ENCODE measurements around the gene ETFA.
A peak's percentile ranks its signal among the peaks of the same experiment; 100 is the strongest.
"Not testable (repeated sequence)": the region's sequence is repeated elsewhere in the genome, so short reads cannot be mapped to it uniquely, and the experiment has no call there.

Gene ETFA

GRCh38 chr15:76324066-76324465 lies 12.8 kb upstream of the ETFA start:
- DNase-seq, result no peak

- DNase-seq, result no peak
Observed at GRCh38 chr15:76321602-76322001, 10.3 kb upstream of the ETFA start.

DNA sequence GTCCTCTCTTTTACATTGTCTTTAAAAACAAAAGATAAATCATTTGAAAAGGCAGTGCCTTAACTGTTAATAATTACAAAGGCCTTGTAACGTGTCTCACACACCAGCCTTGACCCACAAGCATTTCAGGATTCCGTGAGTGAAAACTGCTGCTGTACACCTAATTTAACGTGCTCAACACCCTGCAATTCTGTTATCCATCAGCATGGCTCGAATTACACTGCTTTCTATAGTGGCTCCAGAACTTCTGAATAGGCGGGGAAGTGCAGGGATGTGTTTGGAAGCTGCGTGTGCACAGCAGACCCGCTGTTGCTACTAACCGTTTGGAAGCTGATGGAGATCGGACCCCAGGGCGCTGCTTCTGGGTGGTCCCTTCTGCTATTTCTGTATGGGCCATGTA lies 9.9 kb upstream of the ETFA start:
- DNase-seq, result no peak

DNA sequence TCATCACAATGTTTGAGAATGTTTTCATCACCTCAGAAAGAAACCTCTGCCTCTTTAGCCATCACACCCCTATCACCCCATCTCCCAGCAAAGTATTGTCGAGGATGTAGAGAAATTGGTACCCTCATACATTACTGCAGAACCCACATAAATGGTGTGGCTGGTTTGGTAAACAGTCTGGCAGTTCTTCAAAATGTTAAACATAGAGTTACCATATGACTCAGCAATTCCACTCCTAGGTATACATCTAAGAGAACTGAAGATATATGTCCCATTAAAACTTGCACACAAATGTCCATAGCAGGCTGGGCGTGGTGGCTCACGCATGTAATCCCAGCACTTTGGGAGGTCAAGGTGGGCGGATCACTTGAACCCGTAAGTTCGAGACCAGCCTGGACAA lies 8.7 kb upstream of the ETFA start:
- no peak for DNase-seq

GRCh38 chr15:76313731-76314130 lies 2.5 kb upstream of the ETFA start:
- peak in 1 of 2 experiments; percentile 54 for DNase-seq

GRCh38 chr15:76313175-76313567 lies 1.9 kb upstream of the ETFA start:
- DNase-seq, result not testable (repeated sequence)

DNA sequence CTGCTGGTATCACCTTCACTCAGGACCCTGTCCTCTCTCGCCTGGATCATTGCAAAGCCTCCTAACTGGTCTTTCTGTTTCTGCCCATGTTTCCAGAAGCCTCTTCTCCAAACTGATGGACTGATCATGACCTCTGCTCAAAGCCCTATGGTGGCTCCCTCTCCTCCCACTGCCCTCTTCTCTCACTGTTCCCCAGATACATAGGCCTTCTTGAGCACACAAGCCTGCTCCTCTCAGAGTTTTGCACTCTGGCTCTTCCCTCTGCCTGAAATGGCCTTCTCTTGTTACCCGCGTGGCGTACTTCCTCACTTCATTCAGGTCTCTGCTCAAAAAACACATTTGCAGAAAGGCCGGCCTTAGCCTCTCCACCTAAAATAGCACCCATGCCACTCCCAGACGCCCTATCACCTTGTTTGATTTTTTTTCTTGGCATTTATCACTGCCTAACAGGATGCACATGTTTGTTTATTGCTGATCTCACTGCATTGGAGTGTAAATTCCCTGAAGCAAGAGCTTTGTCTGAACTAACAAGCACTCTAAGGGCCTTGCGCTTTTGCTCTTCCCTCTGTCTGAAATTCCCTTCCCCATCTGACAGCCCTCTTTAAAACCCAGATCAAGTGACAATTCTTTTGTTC lies 1.4 kb upstream of the ETFA start:
- no peak for DNase-seq

DNA sequence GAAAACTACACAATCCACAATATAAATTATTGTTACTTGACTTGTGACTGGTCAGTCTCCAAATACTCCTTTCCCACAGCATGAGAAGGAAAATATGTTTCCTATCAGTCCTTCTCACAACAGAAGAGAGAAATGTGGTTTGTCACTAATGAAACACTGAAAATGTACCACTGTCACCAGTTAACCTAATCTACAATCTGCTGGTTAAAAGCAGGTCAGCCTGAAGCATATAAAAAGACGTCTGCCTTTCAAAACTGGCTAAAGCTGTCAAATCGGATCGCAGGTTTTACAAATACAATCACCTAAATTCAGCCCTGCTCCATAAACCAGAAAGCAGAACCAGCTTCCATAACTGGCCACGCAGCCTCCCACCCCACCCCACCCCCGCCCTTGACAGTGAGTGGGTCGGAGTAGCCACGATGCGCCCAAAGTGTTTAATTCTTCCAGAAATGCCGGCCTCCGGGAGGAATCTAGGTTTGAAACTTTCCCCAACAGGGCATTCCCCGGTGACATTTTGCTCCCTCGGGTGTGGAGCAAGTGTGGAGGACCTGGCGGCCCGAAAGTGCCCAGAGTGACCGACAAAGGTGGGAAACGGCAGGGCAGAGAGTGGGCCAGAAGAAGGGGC lies 682 bp downstream of the ETFA start:
- peak in 1 of 2 experiments; percentile 29 for DNase-seq

DNA sequence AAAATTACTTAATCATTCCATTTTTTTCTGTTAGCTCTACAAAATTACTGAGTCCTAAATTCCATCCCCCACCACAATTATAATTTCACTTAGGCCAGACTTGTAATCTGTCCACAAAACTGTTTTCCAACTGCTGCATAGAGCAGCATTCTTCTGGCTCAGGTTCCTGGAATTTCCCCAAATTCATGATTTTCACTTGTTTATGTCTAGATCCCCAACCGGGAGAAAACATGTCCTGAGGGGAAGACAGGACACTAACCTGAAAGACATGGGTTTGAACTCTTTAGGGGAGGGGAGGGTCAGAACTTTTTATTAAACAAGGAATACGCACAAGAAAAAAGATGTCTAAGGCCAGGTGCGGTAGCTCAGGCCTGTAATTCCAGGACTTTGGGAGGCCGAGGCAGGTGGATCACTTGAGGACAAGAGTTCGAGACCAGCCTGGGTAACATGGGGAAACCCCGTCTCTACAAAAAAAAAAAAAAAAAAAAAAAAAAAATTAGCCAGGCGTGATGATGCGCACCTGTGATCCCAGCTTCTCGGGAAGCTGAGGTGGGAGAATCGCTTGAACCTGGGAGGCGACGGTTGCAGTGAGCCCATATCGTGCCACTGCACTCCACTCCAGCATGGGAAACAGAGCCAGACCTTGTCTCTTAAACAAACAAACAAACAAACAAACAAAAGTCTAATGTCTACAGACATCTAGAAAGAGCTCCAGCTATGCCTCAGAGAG lies 1.5 kb downstream of the ETFA start:
- DNase-seq, result no peak

DNA sequence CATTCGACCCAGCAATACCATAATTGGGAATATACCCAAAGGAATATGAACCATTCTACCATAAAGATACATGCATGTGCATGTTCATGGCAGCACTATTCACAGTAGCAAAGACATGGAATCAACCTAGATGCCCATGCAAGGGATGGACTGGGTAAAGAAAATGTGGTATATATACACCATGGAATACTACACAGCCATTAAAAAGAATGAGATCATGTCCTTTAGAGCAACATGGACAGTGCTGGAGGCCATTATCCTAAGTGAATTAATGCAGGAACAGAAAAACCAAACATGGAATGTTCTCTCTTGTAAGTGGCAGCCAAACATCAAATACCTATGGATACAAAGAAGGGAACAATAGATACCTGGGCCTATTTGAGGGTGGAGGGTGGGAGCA lies 7.4 kb downstream of the ETFA start:
- no peak for DNase-seq

- no peak for DNase-seq
Observed at GRCh38 chr15:76299786-76300185, 11.5 kb downstream of the ETFA start.

- DNase-seq, result no peak
Observed at GRCh38 chr15:76298986-76299385, 12.3 kb downstream of the ETFA start.

GRCh38 chr15:76297951-76298350 lies 13.3 kb downstream of the ETFA start:
- DNase-seq, result not testable (repeated sequence)

GRCh38 chr15:76296849-76297248 lies 14.4 kb downstream of the ETFA start:
- DNase-seq, result no peak

- not testable (repeated sequence) for DNase-seq
Observed at GRCh38 chr15:76294463-76294862, 16.8 kb downstream of the ETFA start.

GRCh38 chr15:76293361-76293760 lies 17.9 kb downstream of the ETFA start:
- DNase-seq, result no peak

DNA sequence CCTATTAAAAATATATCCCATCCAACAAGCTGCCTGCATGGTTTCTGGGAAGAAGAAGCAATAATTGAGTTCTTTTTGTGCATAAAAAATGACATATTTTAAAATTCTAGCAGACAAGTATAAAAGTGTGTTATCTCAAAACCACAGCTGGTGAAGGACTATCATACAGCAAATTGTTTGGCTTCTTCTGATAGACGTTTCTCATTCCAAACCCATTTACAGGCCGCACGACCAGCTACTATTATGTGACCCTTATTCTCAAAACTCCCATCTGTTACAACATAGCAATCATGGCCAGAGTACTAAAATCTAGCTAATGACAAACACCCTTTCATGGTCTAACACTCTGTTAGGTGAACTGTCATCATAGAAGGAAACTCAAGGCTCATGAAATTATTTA lies 21.7 kb downstream of the ETFA start:
- no peak for DNase-seq

GRCh38 chr15:76286271-76286879 lies 24.9 kb downstream of the ETFA start:
- no peak for DNase-seq

GRCh38 chr15:76285241-76285825 lies 25.9 kb downstream of the ETFA start:
- DNase-seq, result peak; percentile 14 to 45

GRCh38 chr15:76282465-76282864 lies 28.8 kb downstream of the ETFA start:
- no peak for DNase-seq

DNA sequence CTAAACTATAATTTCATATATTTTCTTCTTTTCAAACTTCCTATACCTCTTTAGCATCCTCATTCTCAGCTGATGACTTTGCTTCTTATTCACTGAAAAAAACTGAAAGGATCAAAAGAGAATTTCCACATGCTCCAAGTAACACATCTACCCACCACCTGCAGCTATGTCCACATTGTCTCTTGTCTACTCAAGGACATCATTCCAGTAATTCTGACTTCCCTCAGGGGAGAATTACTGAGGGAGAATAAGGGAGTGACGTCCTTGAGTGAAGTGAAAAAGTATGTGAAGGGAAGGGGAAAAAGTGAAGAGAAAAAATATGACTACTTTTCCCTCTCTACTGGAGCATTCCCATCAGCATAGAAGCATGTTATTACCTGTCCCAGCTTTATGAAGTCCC lies 32.6 kb downstream of the ETFA start:
- DNase-seq, result no peak

DNA sequence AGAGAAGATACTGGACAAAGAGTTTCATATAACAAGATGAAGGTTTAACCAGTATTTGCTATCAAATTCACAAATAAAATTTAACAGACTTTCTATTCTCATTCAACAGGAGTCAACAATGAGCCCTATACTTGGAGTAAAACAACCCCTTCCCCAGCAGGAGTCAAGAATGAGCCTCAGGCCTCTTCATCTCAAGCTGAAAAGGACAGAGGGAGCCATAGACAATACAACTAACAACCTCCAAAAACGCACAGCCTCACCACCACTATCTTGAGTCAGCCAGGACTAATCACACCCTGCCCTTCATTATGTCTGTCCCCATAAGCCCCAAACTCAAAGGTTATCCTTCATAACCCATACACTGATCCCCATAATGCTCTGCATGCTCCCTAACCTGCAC lies 36.4 kb downstream of the ETFA start:
- no peak for DNase-seq

DNA sequence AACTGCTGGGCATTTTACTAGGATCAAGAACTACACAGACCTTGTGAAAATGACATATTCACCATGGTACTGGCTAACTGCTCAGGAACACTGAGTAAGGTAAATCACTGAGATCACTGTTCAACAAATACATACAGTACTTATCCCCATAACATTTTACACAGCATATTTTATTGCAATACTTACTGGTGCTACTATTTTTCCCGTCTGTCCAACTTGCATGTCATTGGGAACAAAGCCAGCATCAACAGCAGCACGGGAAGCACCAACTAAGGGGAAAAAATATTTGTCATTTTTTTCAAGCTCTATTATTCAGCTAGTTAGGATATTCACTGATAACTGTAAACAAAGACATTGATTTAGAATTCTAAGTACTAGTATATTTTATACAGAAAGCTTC lies 37.0 kb downstream of the ETFA start:
- DNase-seq, result no peak

GRCh38 chr15:76270876-76271275 lies 40.4 kb downstream of the ETFA start:
- no peak for DNase-seq
